ENCODE results near the gene GCN1.

DNA sequence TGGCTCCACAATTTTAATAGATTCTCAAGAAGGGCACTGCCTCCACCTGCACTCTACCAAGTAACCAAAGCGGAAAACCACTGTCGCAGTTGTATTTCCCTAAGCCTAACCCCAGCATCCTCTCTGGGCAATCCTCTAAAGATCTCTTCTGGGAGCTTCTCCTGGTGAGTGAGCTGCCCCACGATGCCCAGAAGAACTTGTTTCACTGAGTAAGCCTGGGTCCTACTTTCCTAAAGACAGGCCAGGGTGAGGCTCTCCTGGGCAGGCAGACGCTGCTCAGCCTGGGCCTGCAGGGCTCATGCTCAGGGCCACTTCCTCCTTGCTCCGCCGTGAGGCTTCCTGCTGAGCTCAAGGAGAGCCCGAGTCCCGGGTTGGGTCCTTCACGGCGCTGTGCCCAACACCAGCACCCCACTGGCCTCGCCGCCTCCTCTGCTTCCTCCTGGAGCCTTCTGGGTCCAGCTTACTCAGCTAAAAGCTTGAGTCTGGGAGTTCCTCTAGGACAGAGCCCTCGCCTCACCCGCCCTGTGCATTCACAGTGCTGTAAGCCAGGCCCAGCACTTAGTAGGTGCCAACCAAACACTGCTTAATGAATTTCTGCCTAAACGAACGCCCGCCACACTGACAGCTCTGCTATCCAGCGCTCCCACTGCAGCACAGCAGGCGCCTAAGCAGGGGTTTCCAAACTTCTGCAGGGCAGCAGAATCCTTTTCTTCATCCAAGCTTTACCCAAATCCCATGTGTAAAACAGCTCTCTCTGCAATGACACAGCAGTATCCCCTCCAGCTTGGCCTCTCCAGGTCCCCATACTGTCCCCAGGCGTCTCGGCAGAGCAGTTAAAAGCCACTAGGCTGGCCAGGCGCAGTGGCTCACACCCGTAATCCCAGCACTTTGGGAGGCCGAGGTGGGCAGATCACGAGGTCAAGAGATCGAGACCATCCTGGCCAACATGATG lies 83.7 kb downstream of the GCN1 start:
- no peak for TF ChIP-seq CTCF (tag by site-specific recombination; IDR thresholded peaks at IDR 0.05)
- no peak for TF ChIP-seq ZNF473 (tag by site-specific recombination; IDR thresholded peaks at IDR 0.05)
- no peak for TF ChIP-seq PATZ1 (tag by site-specific recombination; IDR thresholded peaks at IDR 0.05)
- TF ChIP-seq ZNF24 (tag by site-specific recombination; IDR thresholded peaks at IDR 0.05) = no peak
- no peak for TF ChIP-seq ZBTB26 (tag by site-specific recombination; optimal IDR thresholded peaks at IDR 0.05)
- TF ChIP-seq ZNF623 (tag by site-specific recombination; IDR thresholded peaks at IDR 0.05) = no peak
- TF ChIP-seq BCL11B (tag by site-specific recombination; IDR thresholded peaks at IDR 0.05; ENCODE audit: low read depth) = no peak
- no peak for TF ChIP-seq ZNF433 (tag by site-specific recombination; IDR thresholded peaks at IDR 0.05; ENCODE audit: low read depth)
- TF ChIP-seq ZNF785 (tag by site-specific recombination; IDR thresholded peaks at IDR 0.05) = no peak
